ENCODE measurements around the gene TRAPPC13.
A peak's percentile ranks its signal among the peaks of the same experiment; 100 is the strongest.
"Not testable (repeated sequence)": the region's sequence is repeated elsewhere in the genome, so short reads cannot be mapped to it uniquely, and the experiment has no call there.

TRAPPC13 gene

DNA sequence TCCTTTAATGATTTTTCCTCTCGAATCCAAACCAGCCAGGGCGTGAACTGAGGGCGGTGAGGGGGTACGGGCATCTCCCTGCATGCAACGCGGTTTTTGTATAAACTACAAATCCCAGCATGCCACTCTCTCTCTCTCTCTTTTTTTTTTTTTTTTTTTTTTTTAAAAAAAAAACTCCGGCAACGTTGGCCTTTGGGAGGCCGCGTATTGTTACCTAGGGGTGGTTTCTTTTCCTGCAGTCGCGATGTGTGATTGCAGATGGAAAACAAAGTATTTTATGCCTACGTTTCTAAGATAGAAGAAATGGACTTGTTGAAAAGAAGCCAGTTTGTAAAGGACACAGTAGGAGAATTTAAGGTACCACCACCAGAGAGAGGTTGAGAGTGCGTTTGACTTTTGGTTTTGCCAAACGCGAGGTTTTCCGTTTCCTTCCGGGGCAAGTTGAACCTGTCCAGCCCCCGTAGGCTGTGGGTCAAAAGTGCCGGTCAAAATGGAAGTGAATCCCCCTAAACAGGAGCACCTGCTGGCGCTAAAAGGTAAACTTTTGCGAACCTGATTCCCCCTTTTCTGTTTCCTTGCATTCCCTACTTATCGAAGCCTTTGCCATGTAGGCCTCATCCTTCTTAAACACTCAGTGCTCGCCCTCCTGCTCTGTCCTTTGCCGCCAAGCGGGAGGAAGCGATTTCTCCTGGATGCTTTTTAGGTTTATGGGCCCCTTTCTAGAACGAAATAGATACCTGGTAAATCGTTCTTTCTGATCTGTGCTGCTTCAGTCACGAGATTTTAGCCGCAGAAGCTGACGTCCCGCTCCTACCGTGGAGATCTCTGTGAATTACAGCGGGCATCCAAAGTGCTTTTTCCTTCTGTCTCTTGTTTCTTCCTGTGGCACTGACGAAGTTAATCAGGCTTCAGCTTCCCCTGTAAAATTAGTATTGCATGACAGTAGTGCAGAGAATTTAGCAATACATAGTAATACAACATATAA is at the start of gene TRAPPC13, which contains the start of gene SHLD3:
TRAPPC13 (plus strand) TSS at position 457 of the 985 bp plus-strand sequence; CDS start at position 491, 34 bp downstream.
SHLD3 (plus strand) TSS at position 457 of the 985 bp plus-strand sequence. CDS start 4,561 bp downstream, outside the sequence.
- DNase-seq, result peak; percentile 90

- no peak for DNase-seq
Observed at GRCh38 chr5:65577141-65577540, 47.7 kb upstream of the TRAPPC13 start.

DNA sequence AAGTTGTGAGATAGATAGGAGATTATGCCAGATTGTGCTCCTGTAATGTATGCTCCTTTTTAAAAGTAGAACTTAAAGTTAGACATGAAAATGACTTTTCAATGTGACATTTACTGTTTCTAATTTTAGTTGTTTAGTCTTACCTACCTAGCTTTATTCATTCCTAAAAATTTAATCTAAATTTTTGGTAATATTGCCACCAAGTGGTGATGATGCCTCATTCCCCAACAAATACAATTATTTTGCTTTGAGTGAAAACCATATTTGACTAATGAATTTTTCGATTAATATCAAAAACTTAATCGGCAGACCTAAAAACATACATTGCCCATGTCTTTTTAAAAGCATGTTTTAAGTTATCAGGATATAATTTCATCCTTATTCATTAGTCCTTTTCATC is 36.1 kb upstream of the TRAPPC13 start:
- no peak for DNase-seq

GRCh38 chr5:65601761-65602160 is 23.1 kb upstream of the TRAPPC13 start:
- not testable (repeated sequence) for DNase-seq

- DNase-seq, result peak; percentile 23
Observed at GRCh38 chr5:65611524-65611923, 13.3 kb upstream of the TRAPPC13 start.

GRCh38 chr5:65612298-65612907 is 12.4 kb upstream of the TRAPPC13 start:
- DNase-seq, result no peak

- no peak for DNase-seq
Observed at GRCh38 chr5:65620021-65620420, 4.8 kb upstream of the TRAPPC13 start.

GRCh38 chr5:65621961-65622360 is 2.9 kb upstream of the TRAPPC13 start:
- DNase-seq, result not testable (repeated sequence)

DNA sequence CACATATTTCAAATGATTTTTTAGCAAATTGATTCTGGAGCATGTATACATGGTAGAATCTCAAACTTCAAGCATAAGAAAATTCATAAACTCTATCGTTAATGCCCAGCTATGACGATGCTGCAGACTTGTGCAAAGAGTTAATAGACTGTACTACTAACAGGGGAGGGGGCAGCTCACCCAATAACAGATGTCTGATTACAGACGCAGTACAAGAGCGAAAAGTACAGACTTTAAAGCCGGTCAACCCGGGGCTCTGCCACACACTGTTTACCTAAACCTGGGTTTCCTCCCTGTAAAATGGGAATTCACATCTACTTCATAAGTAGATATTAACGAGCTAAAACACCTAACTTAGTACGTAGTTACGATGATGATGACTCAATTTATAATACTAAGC is 1.3 kb upstream of the TRAPPC13 start:
- no peak for DNase-seq

DNA sequence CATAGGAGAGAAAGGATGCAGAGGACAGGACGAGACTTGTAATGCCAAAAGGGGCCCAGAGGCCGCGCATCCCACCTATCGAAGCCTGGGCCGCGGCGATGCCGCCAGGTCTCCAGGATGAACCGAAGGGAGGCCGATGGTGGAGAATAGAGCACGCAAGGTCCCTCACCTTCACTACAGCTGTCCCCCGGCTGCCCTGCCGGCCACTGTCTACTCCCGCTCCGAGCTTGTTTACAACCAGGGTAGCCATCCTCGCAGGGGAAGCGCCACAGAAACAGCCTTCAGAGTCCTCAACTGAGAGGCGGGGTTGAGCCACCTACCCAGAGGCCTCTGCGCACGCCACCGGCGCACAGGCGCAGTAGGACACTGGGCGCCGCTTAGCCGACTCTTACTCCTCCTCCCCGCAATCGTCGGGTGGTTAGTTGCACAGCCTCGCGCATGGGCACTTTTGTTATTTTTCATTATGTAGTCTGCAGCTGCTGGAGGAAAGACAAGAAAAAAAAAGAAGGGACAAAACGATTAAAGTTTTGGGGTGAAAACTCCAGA is 729 bp upstream of the TRAPPC13 start, which contains the start of gene TRIM23:
TRIM23 (minus strand) TSS at position 309 of the 546 bp plus-strand sequence; CDS start at position 250, 59 bp downstream.
- DNase-seq, result peak; percentile 90

DNA sequence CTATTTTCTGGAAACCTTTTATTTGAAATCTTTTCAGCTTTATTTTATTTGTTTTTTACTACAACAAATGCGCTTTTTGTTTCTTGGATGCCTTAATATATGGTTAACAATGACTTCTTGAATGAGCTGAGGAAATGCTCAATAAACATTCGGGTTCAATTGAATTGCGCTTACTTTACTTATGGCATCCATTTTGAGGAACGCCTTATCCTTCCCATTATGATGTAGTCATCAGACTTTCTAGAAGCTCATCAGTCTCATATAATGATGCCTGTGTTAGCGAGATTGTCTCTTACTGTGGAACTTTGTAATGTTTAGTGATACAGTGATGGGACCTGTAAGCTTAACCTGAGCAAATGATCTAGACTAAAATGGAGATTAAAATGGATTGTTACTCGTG is 916 bp downstream of the TRAPPC13 start:
- peak; percentile 4 for DNase-seq

GRCh38 chr5:65630981-65631380 is 6.2 kb downstream of the TRAPPC13 start:
- no peak for DNase-seq

DNA sequence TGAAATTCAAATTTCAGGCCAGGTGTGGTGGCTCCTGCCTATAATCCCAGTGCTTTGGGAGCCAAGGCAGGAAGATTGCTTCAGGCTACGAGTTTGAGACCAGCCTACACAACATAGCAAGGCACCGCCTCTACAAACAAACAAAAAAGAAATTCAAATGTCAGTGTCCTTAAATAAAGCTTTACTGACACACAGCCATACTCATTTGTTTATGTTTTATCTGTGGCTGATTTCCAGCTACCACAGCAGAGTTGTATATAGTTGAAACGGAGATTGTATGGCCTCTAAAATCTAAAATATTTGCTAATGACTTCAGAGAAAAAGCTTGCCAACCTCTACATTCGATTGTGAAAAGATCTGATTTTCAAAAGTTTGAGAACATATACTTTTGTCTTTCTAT is 15.4 kb downstream of the TRAPPC13 start:
- no peak for DNase-seq

DNA sequence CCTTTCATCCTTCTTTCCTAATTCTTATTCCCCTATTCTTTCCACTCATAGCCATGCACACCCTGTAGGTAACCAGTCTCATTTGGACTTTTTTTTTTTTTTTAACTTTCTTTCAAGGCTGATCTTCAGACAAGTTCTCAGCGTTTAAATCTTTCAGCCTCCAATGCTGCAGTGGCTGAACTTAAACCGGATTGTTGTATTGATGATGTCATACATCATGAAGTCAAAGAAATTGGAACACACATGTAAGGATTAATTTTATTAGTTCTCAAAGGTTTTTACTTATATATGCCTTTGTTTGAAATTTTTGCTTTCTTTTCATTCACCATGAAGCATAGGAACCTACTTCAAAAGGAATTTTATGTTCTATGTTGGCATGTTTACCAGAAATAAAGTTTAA is 22.1 kb downstream of the TRAPPC13 start:
- no peak for DNase-seq

DNA sequence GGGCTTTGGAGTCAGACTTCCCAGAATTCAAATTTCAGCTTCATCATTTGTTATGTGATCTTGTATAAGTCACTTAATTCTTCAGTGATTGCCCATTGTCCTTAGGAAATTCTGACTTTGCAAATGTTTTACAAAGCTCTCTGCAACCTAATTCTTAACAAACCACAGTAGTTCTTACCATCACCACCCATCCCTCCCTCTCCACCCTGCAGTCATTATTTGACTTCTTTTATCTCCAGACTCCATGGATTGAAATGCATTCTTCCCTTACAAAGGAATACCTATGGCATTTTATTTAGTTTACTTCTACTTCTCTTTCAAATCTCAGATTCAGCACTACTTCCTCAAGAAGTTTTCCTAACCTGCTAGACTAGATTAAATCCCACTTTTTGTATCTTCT is 23.1 kb downstream of the TRAPPC13 start:
- no peak for DNase-seq

DNA sequence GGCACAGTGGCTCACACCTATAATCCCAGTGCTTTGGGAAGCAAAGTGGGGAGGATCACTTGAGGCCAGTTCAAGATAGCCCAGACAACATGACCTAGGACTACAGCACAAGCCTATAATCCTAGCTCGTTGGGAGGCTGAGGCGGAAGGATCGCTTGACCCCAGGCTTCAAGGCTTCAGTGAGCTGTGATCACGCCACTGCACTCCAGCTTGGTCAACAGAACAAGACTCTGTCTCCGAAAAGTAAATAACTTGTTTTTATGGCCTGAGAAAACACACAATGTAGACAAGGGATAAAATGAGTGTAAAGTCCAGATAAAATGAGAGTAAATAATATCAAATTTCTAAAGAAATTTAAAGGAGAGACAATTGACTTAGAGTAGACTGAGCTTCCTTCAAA is 26.3 kb downstream of the TRAPPC13 start:
- DNase-seq, result no peak

GRCh38 chr5:65654713-65655112 is 29.9 kb downstream of the TRAPPC13 start:
- no peak for DNase-seq

- DNase-seq, result no peak
Observed at GRCh38 chr5:65663804-65664521, 39.1 kb downstream of the TRAPPC13 start.

DNA sequence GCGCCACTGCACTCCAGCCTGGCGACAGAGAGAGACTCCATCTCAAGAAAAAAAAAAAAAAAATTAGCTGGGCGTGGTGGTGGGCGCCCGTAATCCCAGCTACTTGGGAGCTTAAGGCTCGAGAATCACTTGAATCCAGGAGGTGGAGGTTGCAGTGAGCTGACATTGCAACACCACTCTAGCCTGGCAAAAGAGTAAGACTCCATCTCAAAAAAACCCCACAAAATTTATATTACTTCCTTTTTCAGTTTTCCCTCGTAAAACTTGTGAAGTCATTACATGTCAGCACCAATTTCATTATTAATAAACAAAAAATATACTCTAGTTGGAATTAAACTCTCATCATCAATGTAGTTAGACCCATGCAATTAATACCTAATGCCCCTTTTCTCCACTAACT is 43.9 kb downstream of the TRAPPC13 start:
- no peak for DNase-seq

DNA sequence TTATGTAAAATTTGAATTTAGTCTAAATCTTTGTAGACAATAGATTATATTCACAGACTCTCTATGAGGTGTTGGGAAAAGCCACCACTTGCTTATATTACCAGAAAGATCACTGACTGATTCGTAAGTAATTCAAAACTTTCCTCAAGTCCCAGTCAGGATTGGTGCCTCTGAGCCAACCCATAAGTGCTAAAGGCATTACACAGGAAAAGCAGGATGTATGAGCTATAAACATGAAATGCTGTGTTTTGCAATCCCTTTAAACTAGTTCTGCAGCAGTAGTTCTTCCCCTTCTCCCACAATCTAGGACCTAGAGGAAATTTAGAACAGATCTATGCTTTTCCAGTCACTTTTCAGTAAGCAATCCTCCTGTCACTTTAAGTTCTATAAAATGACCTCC is 48.0 kb downstream of the TRAPPC13 start:
- no peak for DNase-seq

GRCh38 chr5:65674749-65675148 is 49.9 kb downstream of the TRAPPC13 start:
- no peak for DNase-seq

- not testable (repeated sequence) for DNase-seq
Observed at GRCh38 chr5:65676056-65676455, 51.2 kb downstream of the TRAPPC13 start.

GRCh38 chr5:65682148-65682547 is 57.3 kb downstream of the TRAPPC13 start:
- DNase-seq, result no peak
